22Rv1 (cell line): ENCODE results near the gene COL18A1.

Experiments used
- CTCF ChIP-seq: fragments of 450-650 bp; IDR thresholded peaks from 2 replicates; pipeline ENCODE4 v1.5.1; 2017; ENCODE audit warnings: mild to moderate bottlenecking
- ZFX ChIP-seq: fragments of 450-650 bp; IDR thresholded peaks from 2 replicates; pipeline ENCODE4 v1.6.1; 2017; ENCODE audit warnings: antibody characterized with exemption, borderline replicate concordance

- TF ChIP-seq CTCF = no peak
- no peak for TF ChIP-seq ZFX
These were observed 114.2 kb downstream of the COL18A1 start for GRCh38 chr21:45519182-45519581.
